ENCODE data around the gene GALNTL6. TPM values are rescaled to one million over a fixed set of nuclear protein-coding genes. Genes with fewer than 3 reads are reported as not detected.
"Not testable (repeated sequence)": the region's sequence is repeated elsewhere in the genome, so short reads cannot be mapped to it uniquely, and the experiment has no call there.

The GALNTL6 gene
- polyA plus RNA-seq, 12 donors = 0.19 to 2.6 (median 0.70) TPM; not detected in 2

GRCh38 chr4:172751550-172751949 is 938.3 kb downstream of the GALNTL6 start:
- no peak for DNase-seq

- DNase-seq = no peak
Measured at GRCh38 chr4:172758586-172759340, 945.6 kb downstream of the GALNTL6 start.

GRCh38 chr4:172760512-172760911 is 947.3 kb downstream of the GALNTL6 start:
- DNase-seq = no peak

- no peak for DNase-seq
Measured at GRCh38 chr4:172762895-172763294, 949.7 kb downstream of the GALNTL6 start.

GRCh38 chr4:172770787-172771186 is 957.6 kb downstream of the GALNTL6 start:
- no peak for DNase-seq

GRCh38 chr4:172772781-172773180 is 959.6 kb downstream of the GALNTL6 start:
- DNase-seq = no peak

GRCh38 chr4:172776203-172776861 is 963.1 kb downstream of the GALNTL6 start:
- no peak for DNase-seq

GRCh38 chr4:172777729-172778431 is 964.7 kb downstream of the GALNTL6 start:
- no peak for DNase-seq

GRCh38 chr4:172778583-172778982 is 965.4 kb downstream of the GALNTL6 start:
- no peak for DNase-seq

- DNase-seq = no peak
Measured at GRCh38 chr4:172780566-172781081, 967.4 kb downstream of the GALNTL6 start.

- no peak for DNase-seq
Measured at GRCh38 chr4:172785613-172786012, 972.4 kb downstream of the GALNTL6 start.

GRCh38 chr4:172786039-172786792 is 973.0 kb downstream of the GALNTL6 start:
- DNase-seq = no peak

GRCh38 chr4:172787111-172787510 is 973.9 kb downstream of the GALNTL6 start:
- DNase-seq = no peak

GRCh38 chr4:172791841-172792240 is 978.6 kb downstream of the GALNTL6 start:
- no peak for DNase-seq

- no peak for DNase-seq
Measured at GRCh38 chr4:172793565-172794306, 980.5 kb downstream of the GALNTL6 start.

- no peak for DNase-seq
Measured at GRCh38 chr4:172794307-172794703, 981.1 kb downstream of the GALNTL6 start.

GRCh38 chr4:172797281-172797680 is 984.1 kb downstream of the GALNTL6 start:
- not testable (repeated sequence) for DNase-seq

- no peak for DNase-seq
Measured at GRCh38 chr4:172802032-172802431, 988.8 kb downstream of the GALNTL6 start.

GRCh38 chr4:172806841-172807240 is 993.6 kb downstream of the GALNTL6 start:
- DNase-seq = no peak

- no peak for DNase-seq
Measured at GRCh38 chr4:172808196-172808595, 995.0 kb downstream of the GALNTL6 start.

GRCh38 chr4:172809319-172809718 is 996.1 kb downstream of the GALNTL6 start:
- DNase-seq = no peak
